ENCODE measurements around the gene SNTG2.

DNA sequence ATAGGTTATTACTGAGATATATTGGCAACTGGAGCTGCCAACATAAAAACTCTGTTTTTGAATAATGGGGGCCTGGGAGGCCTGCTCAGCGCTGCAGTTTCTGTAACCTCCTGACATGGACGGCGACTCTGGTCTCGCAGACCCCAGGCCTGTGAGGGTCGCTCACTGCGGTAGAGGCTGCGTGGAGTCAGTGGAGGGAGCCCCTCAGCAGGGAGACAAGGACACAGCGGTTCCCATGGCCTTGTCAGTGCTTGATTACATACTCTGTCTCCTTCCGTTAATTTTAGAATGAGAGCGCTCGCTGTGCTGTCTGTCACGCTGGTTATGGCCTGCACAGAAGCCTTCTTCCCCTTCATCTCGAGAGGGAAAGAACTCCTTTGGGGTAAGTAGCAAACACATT is 463.5 kb downstream of the SNTG2 start:
- TF ChIP-seq, protein P1, sequence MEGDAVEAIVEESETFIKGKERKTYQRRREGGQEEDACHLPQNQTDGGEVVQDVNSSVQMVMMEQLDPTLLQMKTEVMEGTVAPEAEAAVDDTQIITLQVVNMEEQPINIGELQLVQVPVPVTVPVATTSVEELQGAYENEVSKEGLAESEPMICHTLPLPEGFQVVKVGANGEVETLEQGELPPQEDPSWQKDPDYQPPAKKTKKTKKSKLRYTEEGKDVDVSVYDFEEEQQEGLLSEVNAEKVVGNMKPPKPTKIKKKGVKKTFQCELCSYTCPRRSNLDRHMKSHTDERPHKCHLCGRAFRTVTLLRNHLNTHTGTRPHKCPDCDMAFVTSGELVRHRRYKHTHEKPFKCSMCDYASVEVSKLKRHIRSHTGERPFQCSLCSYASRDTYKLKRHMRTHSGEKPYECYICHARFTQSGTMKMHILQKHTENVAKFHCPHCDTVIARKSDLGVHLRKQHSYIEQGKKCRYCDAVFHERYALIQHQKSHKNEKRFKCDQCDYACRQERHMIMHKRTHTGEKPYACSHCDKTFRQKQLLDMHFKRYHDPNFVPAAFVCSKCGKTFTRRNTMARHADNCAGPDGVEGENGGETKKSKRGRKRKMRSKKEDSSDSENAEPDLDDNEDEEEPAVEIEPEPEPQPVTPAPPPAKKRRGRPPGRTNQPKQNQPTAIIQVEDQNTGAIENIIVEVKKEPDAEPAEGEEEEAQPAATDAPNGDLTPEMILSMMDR (IDR thresholded peaks at IDR 0.05) = no peak
- TF ChIP-seq POLR2AphosphoS5 (IDR thresholded peaks at IDR 0.05) = no peak

Data from esophagus muscularis mucosa (tissue), 3 donors.